Stimulated activated CD8-positive, alpha-beta memory T cell treated with anti-CD3 and anti-CD28 coated beads, Interleukin-4, amount 100 ng/mL, for 4 hours (primary cell): ENCODE results near the gene ZNF197.
"Not testable (repeated sequence)": the region's sequence is repeated elsewhere in the genome, so short reads cannot be mapped to it uniquely, and the experiment has no call there.

ENCODE experiments used
- DNase-seq, 2 donors: peaks; one replicate each; pipeline ENCODE4 v3.0.0-alpha.2; 2020; ENCODE audit warnings: low read depth in 2 of 2, low spot score in 1 of 2

ZNF197 gene

GRCh38 chr3:44624749-44625480 lies at the start of gene ZNF197:
TSS of gene ZNF197 (plus strand) at chr3:44625036. CDS start at chr3:44629155, 4,119 bp downstream.
- peak; percentile 20 to 24 for DNase-seq

- no peak for DNase-seq
These were observed 48.2 kb upstream of the ZNF197 start for GRCh38 chr3:44576613-44577012.

GRCh38 chr3:44577354-44577952 lies 47.4 kb upstream of the ZNF197 start:
- DNase-seq: not testable (repeated sequence)

GRCh38 chr3:44578316-44578715 lies 46.5 kb upstream of the ZNF197 start:
- DNase-seq: not testable (repeated sequence)

GRCh38 chr3:44578924-44579515 lies 45.8 kb upstream of the ZNF197 start:
- DNase-seq: not testable (repeated sequence)

- not testable (repeated sequence) for DNase-seq
These were observed 45.1 kb upstream of the ZNF197 start for GRCh38 chr3:44579749-44580148.

- DNase-seq: not testable (repeated sequence)
These were observed 43.9 kb upstream of the ZNF197 start for GRCh38 chr3:44580971-44581370.

- DNase-seq: no peak
These were observed 40.0 kb upstream of the ZNF197 start, which contains the start of gene ZNF660 for GRCh38 chr3:44584646-44585501. TSS of gene ZNF660 (plus strand) at chr3:44584964. CDS start at chr3:44594194, 9,230 bp downstream.

- no peak for DNase-seq
These were observed 28.2 kb upstream of the ZNF197 start for GRCh38 chr3:44596621-44597020.

- DNase-seq: no peak
These were observed 23.1 kb upstream of the ZNF197 start for GRCh38 chr3:44601749-44602148.

GRCh38 chr3:44612678-44613077 lies 12.2 kb upstream of the ZNF197 start:
- DNase-seq: no peak

GRCh38 chr3:44628716-44629115 lies 3.9 kb downstream of the ZNF197 start:
- no peak for DNase-seq

GRCh38 chr3:44632193-44632592 lies 7.4 kb downstream of the ZNF197 start:
- DNase-seq: no peak

- no peak for DNase-seq
These were observed 17.5 kb downstream of the ZNF197 start for GRCh38 chr3:44642337-44642736.

GRCh38 chr3:44643024-44643423 lies 18.2 kb downstream of the ZNF197 start:
- DNase-seq: no peak

- DNase-seq: no peak
These were observed 22.9 kb downstream of the ZNF197 start for GRCh38 chr3:44647771-44648170.

GRCh38 chr3:44648564-44649229 lies 23.9 kb downstream of the ZNF197 start, which contains the start of gene ZNF35:
TSS of gene ZNF35 (plus strand) at chr3:44648732. CDS start at chr3:44651068, 2,336 bp downstream.
- DNase-seq: no peak

GRCh38 chr3:44649709-44650108 lies 24.9 kb downstream of the ZNF197 start:
- no peak for DNase-seq

- no peak for DNase-seq
These were observed 29.2 kb downstream of the ZNF197 start for GRCh38 chr3:44654039-44654438.

- DNase-seq: no peak
These were observed 34.2 kb downstream of the ZNF197 start for GRCh38 chr3:44659015-44659414.

GRCh38 chr3:44659434-44659833 lies 34.6 kb downstream of the ZNF197 start:
- no peak for DNase-seq
